C4-2B (cell line): Measurements from ENCODE around the gene MAGI2.

Source experiments
- ZFX ChIP-seq: fragments of 450-650 bp; IDR thresholded peaks from 2 replicates; pipeline ENCODE4 v1.6.1; 2017
- TF ChIP-seq, protein P1 (sequence below): fragments of 450-650 bp; conservative IDR thresholded peaks from 2 replicates; pipeline ENCODE4 v1.5.1; 2017; ENCODE audit warnings: mild to moderate bottlenecking

DNA sequence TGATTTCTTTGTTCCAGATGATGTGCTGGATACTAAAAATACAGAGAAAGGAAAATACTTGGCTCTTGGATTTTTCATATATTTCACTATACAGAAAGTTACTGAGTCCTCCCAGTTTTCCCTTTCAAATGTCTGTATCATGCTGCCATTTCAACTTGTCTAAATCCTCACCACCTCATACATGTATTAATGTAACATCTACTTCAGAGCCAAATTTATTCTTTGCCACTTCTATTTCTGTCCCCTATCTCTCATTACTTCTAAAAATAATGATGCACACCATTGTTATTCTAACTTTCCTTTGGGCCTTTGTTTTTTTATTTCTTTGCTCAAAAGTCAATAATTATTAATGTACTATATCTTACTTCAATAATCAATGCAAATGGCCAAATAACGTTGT is 312.2 kb downstream of the MAGI2 start:
- TF ChIP-seq, protein P1, sequence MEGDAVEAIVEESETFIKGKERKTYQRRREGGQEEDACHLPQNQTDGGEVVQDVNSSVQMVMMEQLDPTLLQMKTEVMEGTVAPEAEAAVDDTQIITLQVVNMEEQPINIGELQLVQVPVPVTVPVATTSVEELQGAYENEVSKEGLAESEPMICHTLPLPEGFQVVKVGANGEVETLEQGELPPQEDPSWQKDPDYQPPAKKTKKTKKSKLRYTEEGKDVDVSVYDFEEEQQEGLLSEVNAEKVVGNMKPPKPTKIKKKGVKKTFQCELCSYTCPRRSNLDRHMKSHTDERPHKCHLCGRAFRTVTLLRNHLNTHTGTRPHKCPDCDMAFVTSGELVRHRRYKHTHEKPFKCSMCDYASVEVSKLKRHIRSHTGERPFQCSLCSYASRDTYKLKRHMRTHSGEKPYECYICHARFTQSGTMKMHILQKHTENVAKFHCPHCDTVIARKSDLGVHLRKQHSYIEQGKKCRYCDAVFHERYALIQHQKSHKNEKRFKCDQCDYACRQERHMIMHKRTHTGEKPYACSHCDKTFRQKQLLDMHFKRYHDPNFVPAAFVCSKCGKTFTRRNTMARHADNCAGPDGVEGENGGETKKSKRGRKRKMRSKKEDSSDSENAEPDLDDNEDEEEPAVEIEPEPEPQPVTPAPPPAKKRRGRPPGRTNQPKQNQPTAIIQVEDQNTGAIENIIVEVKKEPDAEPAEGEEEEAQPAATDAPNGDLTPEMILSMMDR: no peak
- TF ChIP-seq ZFX: no peak
